GM11168 (cell line): Measurements from ENCODE around the gene HOXB6.

Experiments
- in situ Hi-C: fragments of 300-500 bp; cut with MboI; formaldehyde crosslinking; loops from one replicate; pipeline ENCODE4 v1.12.0; 2022; ENCODE audit warnings: low sequenced_read_pairs; ENCODE audit not compliant: unreplicated experiment

HOXB6 gene

DNA sequence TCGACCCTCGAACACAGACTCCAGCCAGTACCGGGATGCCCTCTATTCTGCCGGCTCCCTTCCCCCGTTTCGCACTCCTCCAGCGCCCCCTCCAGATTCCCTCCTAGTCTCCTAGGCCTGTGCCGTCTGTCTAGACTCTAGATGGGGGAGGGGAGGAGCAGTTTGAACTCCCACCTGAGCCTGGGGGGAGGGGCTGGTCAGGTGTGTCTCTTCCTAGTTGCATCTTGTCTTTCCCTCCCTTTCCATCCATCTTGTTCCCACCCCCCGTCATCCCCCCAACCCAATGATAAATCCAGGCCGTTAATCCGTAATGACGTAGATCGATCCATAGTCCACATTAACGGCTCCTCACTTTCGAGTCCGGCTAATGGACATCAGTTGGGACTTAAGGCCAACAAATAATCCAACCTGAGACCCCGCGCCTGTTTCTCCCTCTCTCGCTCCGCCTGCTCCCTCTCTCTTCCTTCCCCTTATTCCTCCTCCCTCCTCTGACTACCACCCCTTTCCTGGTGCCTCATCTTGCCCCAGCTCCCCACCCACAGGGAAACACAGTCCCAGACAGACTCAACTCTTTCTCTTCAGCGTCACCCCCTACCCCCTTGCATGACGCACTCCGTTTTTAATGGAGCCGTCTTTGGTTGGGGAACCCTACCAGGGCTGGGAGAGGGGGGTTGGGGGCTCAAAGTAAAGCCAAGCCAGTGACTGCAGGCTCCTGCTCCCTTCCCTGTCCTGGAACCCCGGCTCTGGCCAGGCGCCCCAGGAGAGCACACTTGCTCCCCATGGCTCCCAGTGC is 7.9 kb downstream of the HOXB6 start:
- in situ Hi-C loops, result no loop called here

GRCh38 chr17:48596000-48596734 is 8.6 kb downstream of the HOXB6 start:
- in situ Hi-C loops, result no loop called here

DNA sequence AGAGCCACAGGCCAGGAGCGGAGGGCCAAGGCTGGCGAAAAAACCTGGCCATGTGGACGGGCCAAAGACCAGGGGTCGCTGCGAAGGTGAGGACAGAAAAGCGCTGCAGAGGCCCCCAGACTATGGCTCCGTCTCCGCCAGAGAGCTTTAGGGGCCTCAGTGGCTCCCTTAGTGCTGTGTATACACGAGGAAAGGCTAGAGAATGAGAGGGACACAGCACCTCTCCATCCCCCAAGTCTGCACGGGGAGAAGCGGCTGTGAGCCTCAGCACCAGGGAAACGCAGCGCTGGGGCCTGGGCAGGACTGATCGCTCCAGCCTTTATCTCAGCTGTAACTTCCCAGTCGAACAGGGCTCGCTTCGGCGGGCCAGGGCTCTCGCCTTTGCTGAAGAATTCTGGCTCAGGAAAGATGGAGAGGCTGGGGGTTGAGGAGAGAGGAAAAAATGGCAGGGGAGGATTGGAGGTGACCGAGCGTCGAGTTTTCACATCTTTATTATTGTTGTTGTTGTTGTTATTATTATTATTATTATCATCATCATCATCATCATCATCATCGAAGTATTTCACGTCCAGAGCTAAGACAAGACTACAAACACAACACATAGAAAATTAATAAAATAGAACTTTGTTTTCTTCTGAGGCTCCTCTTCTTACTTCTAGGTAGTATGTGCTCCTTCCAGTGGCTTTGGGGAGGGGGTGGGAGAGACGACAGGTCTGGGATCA is 9.3 kb downstream of the HOXB6 start:
- in situ Hi-C loops, result no loop called here

DNA sequence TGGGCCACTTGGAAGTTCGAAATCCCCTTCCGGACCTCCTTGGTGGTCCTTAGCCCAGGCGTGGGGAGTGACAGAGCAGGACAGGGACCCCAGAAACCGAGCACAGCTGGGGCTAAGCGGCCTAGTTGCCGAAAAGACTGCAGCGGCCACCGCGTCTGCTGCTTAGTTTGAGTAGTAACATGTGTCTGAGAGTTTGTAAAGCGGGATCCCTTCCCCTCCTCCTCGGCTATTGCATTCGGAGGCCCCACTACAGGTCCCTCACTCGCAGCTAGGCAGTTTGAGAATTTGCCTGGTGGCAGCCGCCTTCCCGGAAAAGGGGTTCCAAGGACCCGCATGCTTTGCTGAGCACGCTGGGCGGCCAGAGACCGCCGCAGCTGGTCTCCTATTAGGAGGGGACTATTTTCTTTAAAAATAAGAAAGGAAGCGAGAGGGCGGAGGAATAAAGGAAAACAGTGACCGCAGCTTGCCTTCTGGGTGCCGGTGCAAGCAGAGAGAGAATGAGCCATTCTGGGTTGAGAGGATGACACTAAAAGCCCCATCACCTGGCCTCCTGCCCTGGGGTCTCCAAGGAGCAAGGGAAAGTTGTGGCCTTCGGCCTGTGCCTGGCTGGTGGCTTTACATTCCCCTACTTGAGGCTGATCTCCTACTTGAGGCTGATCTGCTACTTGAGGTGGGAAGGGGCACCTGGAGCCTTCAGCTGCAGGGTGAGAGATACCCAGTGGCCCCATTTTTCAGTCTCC is 10.1 kb downstream of the HOXB6 start:
- in situ Hi-C loops, result no loop called here

DNA sequence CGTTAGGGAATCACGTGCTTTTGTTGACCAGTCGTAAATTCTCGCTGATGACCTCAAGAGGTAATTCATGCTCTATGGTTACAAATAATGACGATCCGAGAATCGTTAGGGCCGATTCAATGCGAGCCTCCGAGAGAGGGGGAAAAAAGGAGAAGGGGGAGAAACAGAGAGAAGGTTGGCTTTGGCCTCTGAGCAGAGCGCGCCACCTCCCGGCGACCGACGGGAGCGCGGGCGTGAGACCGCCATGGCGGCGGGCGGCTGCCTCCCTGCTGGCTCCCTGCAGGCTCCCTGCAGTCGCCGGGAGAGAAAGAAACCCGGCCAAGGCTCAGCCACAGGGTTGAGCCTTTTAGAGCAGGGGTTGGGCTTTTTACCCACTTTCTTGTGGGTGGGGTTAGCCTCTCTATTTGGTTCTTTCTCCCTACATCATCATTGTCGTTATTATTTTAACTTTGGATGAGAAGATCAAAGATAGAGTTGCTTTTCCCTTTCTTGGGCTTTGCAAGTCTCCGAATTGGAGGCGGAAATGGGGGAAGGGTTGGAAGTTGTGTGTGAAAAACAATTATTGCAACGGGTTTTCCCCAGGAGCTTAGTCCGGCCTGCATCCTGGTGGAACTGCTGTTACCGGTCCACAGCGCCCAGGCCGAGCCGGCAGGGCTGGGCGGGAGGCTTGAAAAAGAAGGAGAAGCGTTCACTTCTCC is 10.8 kb downstream of the HOXB6 start:
- in situ Hi-C loops, result no loop called here

DNA sequence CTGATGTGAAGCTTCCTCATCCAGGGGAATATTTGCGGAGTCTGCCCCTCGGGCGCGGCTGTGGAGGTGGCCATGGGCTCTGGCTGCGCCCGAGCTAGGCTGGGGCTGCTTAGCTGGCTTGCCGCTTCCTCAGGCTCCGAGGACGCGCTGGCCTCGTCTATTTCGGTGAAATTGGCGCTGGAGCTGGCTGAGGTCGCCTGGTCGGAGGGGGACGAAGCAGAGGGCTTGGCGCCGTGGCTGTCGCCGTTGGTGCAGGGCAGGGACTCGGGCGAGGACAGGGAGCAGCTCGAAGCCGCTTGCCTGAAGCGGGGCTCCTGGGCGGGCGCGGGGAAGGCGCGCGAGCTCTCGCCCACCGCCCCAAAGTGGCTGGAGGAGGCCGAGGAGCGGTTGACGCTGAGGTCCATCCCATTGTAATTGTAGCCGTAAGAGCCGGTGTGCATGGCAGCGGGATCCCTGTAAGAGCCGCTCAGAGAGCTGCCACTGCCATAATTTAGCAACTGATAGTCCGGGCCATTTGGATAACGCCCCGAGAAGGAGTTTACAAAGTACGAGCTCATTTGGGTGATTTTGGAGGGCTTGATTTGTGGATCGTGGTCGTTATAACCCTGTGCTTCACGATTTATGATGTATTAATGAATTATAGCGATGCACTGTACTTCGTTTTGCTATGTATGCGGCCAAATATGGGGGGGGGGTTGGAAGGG is 11.5 kb downstream of the HOXB6 start, which contains the start of gene HOXB5:
Gene HOXB5, minus strand, starts transcription at position 654 of the 704 bp plus-strand sequence. Its CDS starts 97 bp downstream, at position 557.
- in situ Hi-C loops, result no loop called here

- in situ Hi-C loops, result no loop called here
These were observed 12.2 kb downstream of the HOXB6 start for GRCh38 chr17:48592577-48592976.

DNA sequence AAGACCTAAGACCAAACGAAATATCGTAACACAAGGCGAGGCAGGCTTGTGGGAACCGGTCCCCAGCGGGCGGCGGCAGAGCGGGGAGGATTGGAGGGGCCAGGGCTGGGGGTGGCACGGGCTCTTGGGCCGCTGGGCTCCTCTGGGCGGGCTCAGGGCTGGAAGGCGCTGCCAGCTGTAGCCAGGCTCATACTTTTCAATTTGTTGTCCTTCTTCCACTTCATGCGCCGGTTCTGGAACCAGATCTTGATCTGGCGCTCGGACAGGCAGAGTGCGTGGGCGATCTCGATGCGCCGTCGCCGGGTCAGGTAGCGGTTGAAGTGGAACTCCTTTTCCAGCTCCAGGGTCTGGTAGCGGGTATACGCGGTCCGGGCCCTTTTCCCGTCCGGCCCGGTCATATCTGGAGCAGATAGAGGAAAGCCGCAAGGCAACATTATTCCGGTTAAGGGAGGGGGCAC is 12.7 kb downstream of the HOXB6 start:
- in situ Hi-C loops, result no loop called here

DNA sequence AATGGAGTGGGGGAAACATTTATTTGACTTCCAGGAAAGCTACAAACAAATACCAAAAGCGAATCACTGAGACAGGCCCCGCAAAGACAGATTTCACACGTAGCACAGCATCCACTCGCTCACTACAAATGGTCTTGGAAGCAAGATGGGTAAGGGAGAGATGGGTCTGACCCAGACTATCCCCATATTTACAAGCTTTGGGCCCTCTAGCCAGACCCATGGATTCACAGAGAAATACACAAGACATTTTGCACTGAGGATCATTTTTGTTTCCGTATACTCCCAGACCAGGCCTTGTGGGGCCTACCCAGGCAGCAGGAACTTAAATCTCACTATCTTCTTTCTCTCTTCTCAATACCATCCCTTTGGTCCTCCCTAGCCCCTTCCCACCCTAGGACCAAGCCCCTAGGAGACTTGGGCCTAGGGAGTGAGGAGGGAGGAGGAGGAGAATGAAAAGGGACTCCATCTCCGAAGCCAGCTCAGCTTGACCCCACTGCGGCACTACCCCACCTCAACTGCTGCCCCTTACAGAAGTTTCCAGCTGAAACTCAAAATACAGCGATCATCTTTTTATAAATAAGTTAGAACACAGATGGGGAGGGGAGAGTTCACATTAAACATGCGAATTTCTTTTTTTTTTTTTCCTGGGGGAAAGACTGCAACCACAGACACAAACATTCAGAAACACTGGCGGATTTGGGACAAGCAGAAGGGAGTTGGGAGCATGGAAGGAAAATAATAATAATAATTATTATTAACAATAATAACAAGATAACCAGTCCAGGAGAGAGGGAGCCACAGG is 13.3 kb downstream of the HOXB6 start:
- in situ Hi-C loops, result no loop called here

DNA sequence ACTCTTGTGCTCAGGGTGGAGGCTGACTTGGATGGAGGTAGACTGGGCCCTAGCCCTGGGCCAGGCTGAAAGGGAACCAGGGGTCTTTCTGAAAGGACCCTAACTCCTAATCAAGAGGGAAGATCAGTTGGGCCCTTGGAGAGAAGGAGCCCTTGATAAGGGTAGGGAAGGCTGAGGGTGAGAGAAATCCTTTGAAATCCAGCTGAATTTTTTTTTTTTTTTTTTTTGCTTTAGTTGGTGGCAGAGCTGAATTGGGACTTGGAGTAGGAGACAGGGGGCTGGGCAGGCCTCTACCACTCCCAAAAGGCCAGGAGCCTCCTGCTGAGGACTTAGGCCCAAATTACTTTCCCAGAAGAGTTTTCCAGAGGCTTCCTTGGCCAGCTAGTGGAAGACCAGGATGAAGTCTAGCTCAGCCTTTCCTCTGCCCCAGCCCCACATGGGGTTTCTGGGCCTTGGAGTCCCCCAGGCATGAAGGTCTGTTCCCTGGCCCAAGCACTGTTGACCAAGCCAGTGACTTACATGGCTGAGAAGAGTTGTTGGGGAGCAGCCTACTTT is 14.1 kb downstream of the HOXB6 start:
- in situ Hi-C loops, result no loop called here

- in situ Hi-C loops, result no loop called here
These were observed 14.8 kb downstream of the HOXB6 start, which contains the start of gene HOXB3 for GRCh38 chr17:48589831-48590606. TSS of gene HOXB3 (minus strand) at chr17:48590241. CDS start at chr17:48552474, 37,767 bp downstream.

- in situ Hi-C loops, result no loop called here
These were observed 15.5 kb downstream of the HOXB6 start for GRCh38 chr17:48589060-48589830.

GRCh38 chr17:48588528-48588927 is 16.3 kb downstream of the HOXB6 start:
- in situ Hi-C loops, result no loop called here

- in situ Hi-C loops, result no loop called here
These were observed 16.7 kb downstream of the HOXB6 start for GRCh38 chr17:48588074-48588415.

GRCh38 chr17:48587276-48588073 is 17.3 kb downstream of the HOXB6 start:
- in situ Hi-C loops, result no loop called here
